Panc1 (cell line): Measurements from ENCODE around the gene ZDHHC8.

Source experiments
- POLR2AphosphoS5 ChIP-seq: IDR thresholded peaks from 2 replicates; pipeline ENCODE4 v1.6.1; 2012; ENCODE audit warnings: mild to moderate bottlenecking, low read depth, low read length, moderate library complexity
- TCF7L2 ChIP-seq: IDR thresholded peaks from 2 replicates; pipeline ENCODE4 v1.6.1; 2011; ENCODE audit warnings: mild to moderate bottlenecking, low read depth, low read length, inconsistent platforms
- TF ChIP-seq, protein P1 (sequence below): fragments of 450-650 bp; IDR thresholded peaks from 2 replicates; pipeline ENCODE4 v1.5.1; 2017; ENCODE audit warnings: mild to moderate bottlenecking

DNA sequence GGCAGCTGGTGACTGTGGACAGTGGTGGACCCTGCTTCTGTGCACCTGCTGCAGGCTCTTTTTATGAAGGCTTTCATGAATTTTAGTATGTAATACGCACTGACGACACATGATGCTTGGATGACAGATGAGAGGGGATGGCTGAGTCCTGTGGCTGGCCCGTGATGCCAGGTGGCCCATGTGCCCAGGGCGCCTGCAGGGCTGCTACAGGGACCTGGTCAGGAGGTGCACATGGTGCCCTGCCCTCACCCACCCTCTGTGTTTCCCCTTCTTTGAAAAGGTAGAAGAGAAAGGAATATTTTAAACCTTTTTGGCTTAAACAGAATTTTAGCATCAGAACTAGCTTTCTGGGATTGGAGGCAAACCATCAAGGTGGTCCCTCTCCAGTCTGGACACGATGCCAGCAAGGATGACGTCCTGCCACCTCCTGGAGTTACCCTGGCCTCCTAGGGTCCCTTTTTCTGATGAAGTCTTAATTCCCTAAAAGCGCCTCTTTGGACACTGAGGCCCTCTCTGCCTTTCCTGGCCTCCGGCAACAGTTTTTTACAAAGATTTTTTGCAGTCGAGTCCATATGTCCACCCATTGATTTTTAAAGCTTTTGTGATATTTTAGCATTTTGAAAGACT is 21.1 kb upstream of the ZDHHC8 start:
- TF ChIP-seq POLR2AphosphoS5 (no peak), TCF7L2 (no peak)
- TF ChIP-seq, protein P1, sequence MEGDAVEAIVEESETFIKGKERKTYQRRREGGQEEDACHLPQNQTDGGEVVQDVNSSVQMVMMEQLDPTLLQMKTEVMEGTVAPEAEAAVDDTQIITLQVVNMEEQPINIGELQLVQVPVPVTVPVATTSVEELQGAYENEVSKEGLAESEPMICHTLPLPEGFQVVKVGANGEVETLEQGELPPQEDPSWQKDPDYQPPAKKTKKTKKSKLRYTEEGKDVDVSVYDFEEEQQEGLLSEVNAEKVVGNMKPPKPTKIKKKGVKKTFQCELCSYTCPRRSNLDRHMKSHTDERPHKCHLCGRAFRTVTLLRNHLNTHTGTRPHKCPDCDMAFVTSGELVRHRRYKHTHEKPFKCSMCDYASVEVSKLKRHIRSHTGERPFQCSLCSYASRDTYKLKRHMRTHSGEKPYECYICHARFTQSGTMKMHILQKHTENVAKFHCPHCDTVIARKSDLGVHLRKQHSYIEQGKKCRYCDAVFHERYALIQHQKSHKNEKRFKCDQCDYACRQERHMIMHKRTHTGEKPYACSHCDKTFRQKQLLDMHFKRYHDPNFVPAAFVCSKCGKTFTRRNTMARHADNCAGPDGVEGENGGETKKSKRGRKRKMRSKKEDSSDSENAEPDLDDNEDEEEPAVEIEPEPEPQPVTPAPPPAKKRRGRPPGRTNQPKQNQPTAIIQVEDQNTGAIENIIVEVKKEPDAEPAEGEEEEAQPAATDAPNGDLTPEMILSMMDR = no peak
